Neural cell (in vitro differentiated cells): ENCODE results near the gene TIMMDC1. TPM values are rescaled to one million over a fixed set of nuclear protein-coding genes. Genes with fewer than 3 reads are reported as not detected.

Experiments used
- H2AFZ ChIP-seq: fragments of 200-600, 300-800 bp; sonication (generic), shearing (Covaris generic); 2 replicates; pipeline ENCODE4 v1.6.0; 2014; ENCODE audit warnings: low read depth, mild to moderate bottlenecking, antibody characterized with exemption, low read length, moderate library complexity
- H3F3A ChIP-seq: fragments of 200-600 bp; shearing (Covaris generic); 2 replicates; pipeline ENCODE4 v1.6.1; 2016; ENCODE audit warnings: mild to moderate bottlenecking, moderate library complexity, mixed read lengths, antibody characterized with exemption, low read length; ENCODE audit not compliant: insufficient read depth, poor library complexity, severe bottlenecking
- H3K27ac ChIP-seq: fragments of 200-600, 300-800 bp; sonication (generic), shearing (Covaris generic); 2 replicates; pipeline ENCODE4 v1.5.1; 2014; ENCODE audit warnings: mild to moderate bottlenecking, low read length, moderate library complexity
- H3K27me3 ChIP-seq: fragments of 300-800, 200-600 bp; sonication (generic), shearing (Covaris generic); 2 replicates; pipeline ENCODE4 v1.6.0; 2014; ENCODE audit warnings: mild to moderate bottlenecking, low read depth, low read length, moderate library complexity; ENCODE audit not compliant: insufficient read depth
- H3K36me3 ChIP-seq: fragments of 300-800, 200-600 bp; sonication (generic), shearing (Covaris generic); 2 replicates; pipeline ENCODE4 v1.5.1; 2014; ENCODE audit warnings: mild to moderate bottlenecking, antibody characterized with exemption, low read length, moderate library complexity; ENCODE audit not compliant: insufficient read depth
- H3K4me2 ChIP-seq: fragments of 300-800, 200-600 bp; sonication (generic), shearing (Covaris generic); 2 replicates; pipeline ENCODE4 v1.6.0; 2014; ENCODE audit warnings: mild to moderate bottlenecking, low read length
- H3K4me3 ChIP-seq: fragments of 300-800, 200-600 bp; sonication (generic), shearing (Covaris generic); 2 replicates; pipeline ENCODE4 v1.5.1; 2014; ENCODE audit warnings: mild to moderate bottlenecking, low read length, moderate library complexity
- H3K79me2 ChIP-seq: fragments of 200-600 bp; shearing (Covaris generic); replicated peaks from 2 replicates; pipeline ENCODE4 v1.6.0; 2014; ENCODE audit warnings: mild to moderate bottlenecking, low read length, moderate library complexity; ENCODE audit not compliant: insufficient read depth
- H3K9ac ChIP-seq: fragments of 300-800, 200-600 bp; sonication (generic), shearing (Covaris generic); 2 replicates; pipeline ENCODE4 v1.6.1; 2016; ENCODE audit warnings: mild to moderate bottlenecking, low read length, mixed read lengths
- H3K9me2 ChIP-seq: fragments of 200-600 bp; shearing (Covaris generic); 2 replicates; pipeline ENCODE4 v1.6.1; 2016; ENCODE audit warnings: mild to moderate bottlenecking, low read length, mixed read lengths; ENCODE audit not compliant: insufficient read depth
- H3K9me3 ChIP-seq: fragments of 200-600, 300-800 bp; sonication (generic), shearing (Covaris generic); 2 replicates; pipeline ENCODE4 v1.6.1; 2016; ENCODE audit warnings: mild to moderate bottlenecking, mixed run types, low read length, moderate library complexity, mixed read lengths
- H4K20me1 ChIP-seq: fragments of 200-600 bp; shearing (Covaris generic); 2 replicates; pipeline ENCODE4 v1.6.1; 2016; ENCODE audit warnings: mild to moderate bottlenecking, mixed run types; ENCODE audit not compliant: insufficient read depth
- EP300 ChIP-seq: fragments of 450-650 bp; conservative IDR thresholded peaks from 2 replicates; pipeline ENCODE4 v1.6.1; 2014; ENCODE audit warnings: antibody characterized with exemption, mild to moderate bottlenecking, moderate library complexity; ENCODE audit not compliant: poor library complexity, severe bottlenecking
- EZH2 ChIP-seq: fragments of 200-600, 300-800 bp; shearing (Covaris generic), sonication (generic); IDR thresholded peaks from 2 replicates; pipeline ENCODE4 v1.6.1; 2014; ENCODE audit warnings: antibody characterized with exemption, low read length, borderline replicate concordance, mild to moderate bottlenecking; ENCODE audit not compliant: insufficient read depth, poor library complexity, severe bottlenecking
- MXI1 ChIP-seq: fragments of 450-650 bp; conservative IDR thresholded peaks from 2 replicates; pipeline ENCODE4 v1.6.1; 2014; ENCODE audit warnings: antibody characterized with exemption, mild to moderate bottlenecking; ENCODE audit not compliant: poor library complexity, severe bottlenecking
- POLR2AphosphoS5 ChIP-seq: IDR thresholded peaks from 2 replicates; pipeline ENCODE4 v1.6.1; 2012
- RAD21 ChIP-seq: fragments of 450-650 bp; conservative IDR thresholded peaks from 2 replicates; pipeline ENCODE4 v1.6.1; 2014; ENCODE audit warnings: antibody characterized with exemption, mild to moderate bottlenecking, moderate library complexity
- SMC3 ChIP-seq: fragments of 450-650 bp; conservative IDR thresholded peaks from 2 replicates; pipeline ENCODE4 v1.6.1; 2014; ENCODE audit warnings: antibody characterized with exemption, mild to moderate bottlenecking, moderate library complexity; ENCODE audit not compliant: poor library complexity
- TAF1 ChIP-seq: IDR thresholded peaks from 2 replicates; pipeline ENCODE4 v1.6.1; 2012; ENCODE audit warnings: low read depth
- polyA plus RNA-seq: library from polyadenylated mRNA; depleted of rRNA; stranded (reverse); fragments of >200 nt; gene quantifications from 2 replicates; pipeline ENCODE4 v1.2.3, GENCODE V29; 2014
- TF ChIP-seq, protein P1 (sequence below): fragments of 450-650 bp; IDR thresholded peaks from 2 replicates; pipeline ENCODE4 v1.5.1; 2014; ENCODE audit warnings: antibody characterized with exemption, mild to moderate bottlenecking, moderate library complexity; ENCODE audit not compliant: poor library complexity, severe bottlenecking
- TF ChIP-seq, protein P2 (sequence below): IDR thresholded peaks from 2 replicates; pipeline ENCODE4 v1.6.1; 2012; ENCODE audit warnings: borderline replicate concordance

The TIMMDC1 gene
- polyA plus RNA-seq, 1 donor from 2014 or later = 110 TPM

DNA sequence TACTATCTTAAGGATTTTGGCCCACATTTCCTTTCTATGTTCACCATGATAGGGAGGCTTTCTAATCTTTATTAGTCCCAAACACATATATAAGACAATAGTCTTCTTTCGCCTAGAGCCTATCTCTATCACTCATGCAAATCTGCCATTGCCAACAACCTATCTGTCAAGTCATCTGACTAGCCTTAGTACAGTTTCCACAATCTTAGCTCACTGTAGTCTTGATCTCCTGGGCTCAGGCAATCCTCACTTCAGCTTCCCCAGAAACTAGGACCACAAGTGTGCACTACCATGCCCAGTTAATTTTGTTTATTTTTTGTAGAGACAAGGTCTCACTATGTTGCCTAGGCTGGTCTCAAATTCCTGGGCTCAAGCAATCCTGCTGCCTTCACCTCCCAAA, 41.9 kb upstream of the TIMMDC1 start:
- no peaks in the 10 kb centered on the region for H3K27me3 ChIP-seq
- H3K4me2 ChIP-seq = no peak overlapping the region
- H2AFZ ChIP-seq = no peak overlapping the region
- no peaks in the 10 kb centered on the region for H3K9me2 ChIP-seq
- no peak overlapping the region for H3K27ac ChIP-seq
- TF ChIP-seq POLR2AphosphoS5 (no peak), SMC3 (no peak), EZH2 (no peak), MXI1 (no peak), RAD21 (no peak), EP300 (no peak), TAF1 (no peak)
- TF ChIP-seq, protein P1, sequence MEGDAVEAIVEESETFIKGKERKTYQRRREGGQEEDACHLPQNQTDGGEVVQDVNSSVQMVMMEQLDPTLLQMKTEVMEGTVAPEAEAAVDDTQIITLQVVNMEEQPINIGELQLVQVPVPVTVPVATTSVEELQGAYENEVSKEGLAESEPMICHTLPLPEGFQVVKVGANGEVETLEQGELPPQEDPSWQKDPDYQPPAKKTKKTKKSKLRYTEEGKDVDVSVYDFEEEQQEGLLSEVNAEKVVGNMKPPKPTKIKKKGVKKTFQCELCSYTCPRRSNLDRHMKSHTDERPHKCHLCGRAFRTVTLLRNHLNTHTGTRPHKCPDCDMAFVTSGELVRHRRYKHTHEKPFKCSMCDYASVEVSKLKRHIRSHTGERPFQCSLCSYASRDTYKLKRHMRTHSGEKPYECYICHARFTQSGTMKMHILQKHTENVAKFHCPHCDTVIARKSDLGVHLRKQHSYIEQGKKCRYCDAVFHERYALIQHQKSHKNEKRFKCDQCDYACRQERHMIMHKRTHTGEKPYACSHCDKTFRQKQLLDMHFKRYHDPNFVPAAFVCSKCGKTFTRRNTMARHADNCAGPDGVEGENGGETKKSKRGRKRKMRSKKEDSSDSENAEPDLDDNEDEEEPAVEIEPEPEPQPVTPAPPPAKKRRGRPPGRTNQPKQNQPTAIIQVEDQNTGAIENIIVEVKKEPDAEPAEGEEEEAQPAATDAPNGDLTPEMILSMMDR = no peak
- TF ChIP-seq, protein P2, sequence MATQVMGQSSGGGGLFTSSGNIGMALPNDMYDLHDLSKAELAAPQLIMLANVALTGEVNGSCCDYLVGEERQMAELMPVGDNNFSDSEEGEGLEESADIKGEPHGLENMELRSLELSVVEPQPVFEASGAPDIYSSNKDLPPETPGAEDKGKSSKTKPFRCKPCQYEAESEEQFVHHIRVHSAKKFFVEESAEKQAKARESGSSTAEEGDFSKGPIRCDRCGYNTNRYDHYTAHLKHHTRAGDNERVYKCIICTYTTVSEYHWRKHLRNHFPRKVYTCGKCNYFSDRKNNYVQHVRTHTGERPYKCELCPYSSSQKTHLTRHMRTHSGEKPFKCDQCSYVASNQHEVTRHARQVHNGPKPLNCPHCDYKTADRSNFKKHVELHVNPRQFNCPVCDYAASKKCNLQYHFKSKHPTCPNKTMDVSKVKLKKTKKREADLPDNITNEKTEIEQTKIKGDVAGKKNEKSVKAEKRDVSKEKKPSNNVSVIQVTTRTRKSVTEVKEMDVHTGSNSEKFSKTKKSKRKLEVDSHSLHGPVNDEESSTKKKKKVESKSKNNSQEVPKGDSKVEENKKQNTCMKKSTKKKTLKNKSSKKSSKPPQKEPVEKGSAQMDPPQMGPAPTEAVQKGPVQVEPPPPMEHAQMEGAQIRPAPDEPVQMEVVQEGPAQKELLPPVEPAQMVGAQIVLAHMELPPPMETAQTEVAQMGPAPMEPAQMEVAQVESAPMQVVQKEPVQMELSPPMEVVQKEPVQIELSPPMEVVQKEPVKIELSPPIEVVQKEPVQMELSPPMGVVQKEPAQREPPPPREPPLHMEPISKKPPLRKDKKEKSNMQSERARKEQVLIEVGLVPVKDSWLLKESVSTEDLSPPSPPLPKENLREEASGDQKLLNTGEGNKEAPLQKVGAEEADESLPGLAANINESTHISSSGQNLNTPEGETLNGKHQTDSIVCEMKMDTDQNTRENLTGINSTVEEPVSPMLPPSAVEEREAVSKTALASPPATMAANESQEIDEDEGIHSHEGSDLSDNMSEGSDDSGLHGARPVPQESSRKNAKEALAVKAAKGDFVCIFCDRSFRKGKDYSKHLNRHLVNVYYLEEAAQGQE = no peak
- no peaks in the 10 kb centered on the region for H3K9me3 ChIP-seq
- no peak overlapping the region for H3K9ac ChIP-seq
- peaks cover under 1% of the 10 kb centered on the region for H3K79me2 ChIP-seq
- H3K4me3 ChIP-seq = no peak overlapping the region
- no peaks in the 10 kb centered on the region for H3K36me3 ChIP-seq
- H4K20me1 ChIP-seq = no peaks in the 10 kb centered on the region
- H3F3A ChIP-seq = no peaks in the 10 kb centered on the region

DNA sequence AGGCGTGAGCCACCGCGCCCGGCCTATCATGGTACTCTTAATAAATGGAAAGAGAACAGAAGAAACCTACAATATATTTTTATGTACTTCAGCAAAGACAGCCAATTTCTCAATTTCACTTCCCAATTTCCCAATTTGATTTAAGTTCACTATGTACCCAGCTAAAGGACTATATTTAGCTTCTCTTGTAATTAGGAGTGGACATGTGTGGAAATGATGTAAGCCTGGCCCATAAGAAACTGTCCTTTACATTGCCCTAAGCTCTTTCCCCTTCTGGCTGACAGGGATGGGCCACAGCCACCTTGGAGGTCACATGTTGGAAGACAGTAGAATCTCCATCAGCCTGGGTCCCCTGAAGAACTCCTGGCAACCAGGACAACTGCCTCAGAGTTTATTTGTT, 41.1 kb upstream of the TIMMDC1 start:
- H3K36me3 ChIP-seq = no peaks in the 10 kb centered on the region
- peaks cover 8% of the 10 kb centered on the region for H3K79me2 ChIP-seq
- no peak overlapping the region for H2AFZ ChIP-seq
- H3K4me2 ChIP-seq = no peak overlapping the region
- no peaks in the 10 kb centered on the region for H4K20me1 ChIP-seq
- no peaks in the 10 kb centered on the region for H3K9me3 ChIP-seq
- no peaks in the 10 kb centered on the region for H3K9me2 ChIP-seq
- no peak overlapping the region for H3K27ac ChIP-seq
- H3K27me3 ChIP-seq = no peaks in the 10 kb centered on the region
- H3K4me3 ChIP-seq = no peak overlapping the region
- no peak for TF ChIP-seq MXI1
- no peak for TF ChIP-seq SMC3
- TF ChIP-seq TAF1 = no peak
- TF ChIP-seq RAD21 = no peak
- no peak for TF ChIP-seq EZH2
- TF ChIP-seq EP300 = no peak
- TF ChIP-seq, protein P2 = no peak
- TF ChIP-seq, protein P1 = no peak
- no peak for TF ChIP-seq POLR2AphosphoS5
- no peak overlapping the region for H3K9ac ChIP-seq
- H3F3A ChIP-seq = no peaks in the 10 kb centered on the region
